ENCODE results near the gene NDFIP1.
"Not testable (repeated sequence)": the region's sequence is repeated elsewhere in the genome, so short reads cannot be mapped to it uniquely, and the experiment has no call there.

Gene NDFIP1

GRCh38 chr5:142154449-142154841 lies 45.9 kb downstream of the NDFIP1 start:
- DNase-seq (ENCODE audit: low read depth) = not testable (repeated sequence)

GRCh38 chr5:142156839-142157463 lies 48.4 kb downstream of the NDFIP1 start:
- DNase-seq (ENCODE audit: low read depth) = no peak

- DNase-seq (ENCODE audit: low read depth) = no peak
Measured at GRCh38 chr5:142159354-142159753, 50.8 kb downstream of the NDFIP1 start.

- no peak for DNase-seq (ENCODE audit: low read depth)
Measured at GRCh38 chr5:142164315-142164714, 55.7 kb downstream of the NDFIP1 start.

- no peak for DNase-seq (ENCODE audit: low read depth)
Measured at GRCh38 chr5:142166754-142167153, 58.2 kb downstream of the NDFIP1 start.

- peak; percentile 43 for DNase-seq (ENCODE audit: low read depth)
Measured at GRCh38 chr5:142167458-142167857, 58.9 kb downstream of the NDFIP1 start.

GRCh38 chr5:142168365-142168764 lies 59.8 kb downstream of the NDFIP1 start:
- no peak for DNase-seq (ENCODE audit: low read depth)

- no peak for DNase-seq (ENCODE audit: low read depth)
Measured at GRCh38 chr5:142170254-142170953, 61.8 kb downstream of the NDFIP1 start.

GRCh38 chr5:142171270-142171669 lies 62.7 kb downstream of the NDFIP1 start:
- no peak for DNase-seq (ENCODE audit: low read depth)

- DNase-seq (ENCODE audit: low read depth) = no peak
Measured at GRCh38 chr5:142175039-142175438, 66.5 kb downstream of the NDFIP1 start.

GRCh38 chr5:142175461-142176142 lies 67.0 kb downstream of the NDFIP1 start:
- no peak for DNase-seq (ENCODE audit: low read depth)

GRCh38 chr5:142176255-142176654 lies 67.7 kb downstream of the NDFIP1 start:
- DNase-seq (ENCODE audit: low read depth) = no peak

- no peak for DNase-seq (ENCODE audit: low read depth)
Measured at GRCh38 chr5:142178651-142179050, 70.1 kb downstream of the NDFIP1 start.

- no peak for DNase-seq (ENCODE audit: low read depth)
Measured at GRCh38 chr5:142179776-142180387, 71.3 kb downstream of the NDFIP1 start.

GRCh38 chr5:142181096-142181495 lies 72.5 kb downstream of the NDFIP1 start:
- DNase-seq (ENCODE audit: low read depth) = no peak

GRCh38 chr5:142181547-142182163 lies 73.1 kb downstream of the NDFIP1 start:
- no peak for DNase-seq (ENCODE audit: low read depth)

GRCh38 chr5:142182840-142183239 lies 74.3 kb downstream of the NDFIP1 start:
- DNase-seq (ENCODE audit: low read depth) = no peak

GRCh38 chr5:142183561-142183960 lies 75.0 kb downstream of the NDFIP1 start:
- no peak for DNase-seq (ENCODE audit: low read depth)

GRCh38 chr5:142184988-142185387 lies 76.4 kb downstream of the NDFIP1 start:
- no peak for DNase-seq (ENCODE audit: low read depth)

GRCh38 chr5:142186514-142186856 lies 77.9 kb downstream of the NDFIP1 start:
- DNase-seq (ENCODE audit: low read depth) = no peak

GRCh38 chr5:142186857-142187594 lies 78.4 kb downstream of the NDFIP1 start:
- DNase-seq (ENCODE audit: low read depth) = no peak

- not testable (repeated sequence) for DNase-seq (ENCODE audit: low read depth)
Measured at GRCh38 chr5:142188691-142189090, 80.1 kb downstream of the NDFIP1 start.
